Activated T-cell treated with anti-CD3 and anti-CD28 coated beads for 1 hour (primary cell): Measurements from ENCODE around the gene CAMSAP3.
"Not testable (repeated sequence)": the region's sequence is repeated elsewhere in the genome, so short reads cannot be mapped to it uniquely, and the experiment has no call there.

Experiments used
- DNase-seq: peaks from one replicate; pipeline ENCODE4 v3.0.0-alpha.2; 2020; ENCODE audit warnings: low read depth

CAMSAP3 gene

GRCh38 chr19:7595466-7596133 is at the start of gene CAMSAP3:
Gene CAMSAP3, plus strand, starts transcription at chr19:7595863. Its CDS starts 140 bp downstream, at chr19:7596003.
- peak; percentile 16 for DNase-seq

- DNase-seq, result no peak
Measured at GRCh38 chr19:7545904-7546303, 49.8 kb upstream of the CAMSAP3 start.

GRCh38 chr19:7547159-7547558 is 48.5 kb upstream of the CAMSAP3 start:
- DNase-seq, result no peak

GRCh38 chr19:7549429-7550148 is 46.1 kb upstream of the CAMSAP3 start:
- DNase-seq, result no peak

GRCh38 chr19:7550169-7550770 is 45.4 kb upstream of the CAMSAP3 start:
- no peak for DNase-seq

- DNase-seq, result no peak
Measured at GRCh38 chr19:7550987-7551761, 44.5 kb upstream of the CAMSAP3 start.

- no peak for DNase-seq
Measured at GRCh38 chr19:7552781-7553180, 42.9 kb upstream of the CAMSAP3 start.

GRCh38 chr19:7554565-7554964 is 41.1 kb upstream of the CAMSAP3 start:
- no peak for DNase-seq

GRCh38 chr19:7554990-7555864 is 40.4 kb upstream of the CAMSAP3 start:
- no peak for DNase-seq

- DNase-seq, result no peak
Measured at GRCh38 chr19:7556696-7557315, 38.9 kb upstream of the CAMSAP3 start.

- DNase-seq, result no peak
Measured at GRCh38 chr19:7558667-7559066, 37.0 kb upstream of the CAMSAP3 start.

- no peak for DNase-seq
Measured at GRCh38 chr19:7559102-7559501, 36.6 kb upstream of the CAMSAP3 start.

GRCh38 chr19:7560255-7560654 is 35.4 kb upstream of the CAMSAP3 start:
- DNase-seq, result no peak

- no peak for DNase-seq
Measured at GRCh38 chr19:7561325-7561724, 34.3 kb upstream of the CAMSAP3 start.

- DNase-seq, result no peak
Measured at GRCh38 chr19:7562646-7563393, 32.8 kb upstream of the CAMSAP3 start.

- no peak for DNase-seq
Measured at GRCh38 chr19:7564866-7565265, 30.8 kb upstream of the CAMSAP3 start.

- DNase-seq, result no peak
Measured at GRCh38 chr19:7565332-7565731, 30.3 kb upstream of the CAMSAP3 start.

- DNase-seq, result no peak
Measured at GRCh38 chr19:7570761-7571160, 24.9 kb upstream of the CAMSAP3 start.

GRCh38 chr19:7575434-7576040 is 20.1 kb upstream of the CAMSAP3 start:
- no peak for DNase-seq

GRCh38 chr19:7577422-7577821 is 18.2 kb upstream of the CAMSAP3 start:
- not testable (repeated sequence) for DNase-seq
